ENCODE measurements around the gene ZBTB20.
A peak's percentile ranks its signal among the peaks of the same experiment; 100 is the strongest.
"Not testable (repeated sequence)": the region's sequence is repeated elsewhere in the genome, so short reads cannot be mapped to it uniquely, and the experiment has no call there.

The ZBTB20 gene

GRCh38 chr3:114831861-114832260 is 315.2 kb downstream of the ZBTB20 start:
- no peak for DNase-seq (ENCODE audit: low read depth)

GRCh38 chr3:114830652-114831051 is 316.4 kb downstream of the ZBTB20 start:
- no peak for DNase-seq (ENCODE audit: low read depth)

GRCh38 chr3:114829783-114830182 is 317.3 kb downstream of the ZBTB20 start:
- DNase-seq (ENCODE audit: low read depth), result no peak

- DNase-seq (ENCODE audit: low read depth), result peak; percentile 41
These were observed 319.6 kb downstream of the ZBTB20 start for GRCh38 chr3:114827495-114827894.

- no peak for DNase-seq (ENCODE audit: low read depth)
These were observed 323.1 kb downstream of the ZBTB20 start for GRCh38 chr3:114824014-114824413.

- DNase-seq (ENCODE audit: low read depth), result no peak
These were observed 324.0 kb downstream of the ZBTB20 start for GRCh38 chr3:114823061-114823460.

- no peak for DNase-seq (ENCODE audit: low read depth)
These were observed 331.0 kb downstream of the ZBTB20 start for GRCh38 chr3:114816052-114816451.

- DNase-seq (ENCODE audit: low read depth), result not testable (repeated sequence)
These were observed 334.4 kb downstream of the ZBTB20 start for GRCh38 chr3:114812541-114813238.

- DNase-seq (ENCODE audit: low read depth), result peak; percentile 22
These were observed 337.2 kb downstream of the ZBTB20 start for GRCh38 chr3:114809668-114810413.

- no peak for DNase-seq (ENCODE audit: low read depth)
These were observed 343.0 kb downstream of the ZBTB20 start for GRCh38 chr3:114804099-114804498.

- peak; percentile 21 for DNase-seq (ENCODE audit: low read depth)
These were observed 343.9 kb downstream of the ZBTB20 start for GRCh38 chr3:114803042-114803695.

GRCh38 chr3:114800272-114801031 is 346.6 kb downstream of the ZBTB20 start:
- no peak for DNase-seq (ENCODE audit: low read depth)

GRCh38 chr3:114799816-114800215 is 347.3 kb downstream of the ZBTB20 start:
- no peak for DNase-seq (ENCODE audit: low read depth)

GRCh38 chr3:114796796-114797195 is 350.3 kb downstream of the ZBTB20 start:
- no peak for DNase-seq (ENCODE audit: low read depth)

- DNase-seq (ENCODE audit: low read depth), result no peak
These were observed 352.0 kb downstream of the ZBTB20 start for GRCh38 chr3:114794894-114795630.

GRCh38 chr3:114792159-114792918 is 354.7 kb downstream of the ZBTB20 start:
- no peak for DNase-seq (ENCODE audit: low read depth)

- no peak for DNase-seq (ENCODE audit: low read depth)
These were observed 356.3 kb downstream of the ZBTB20 start for GRCh38 chr3:114790752-114791151.

- no peak for DNase-seq (ENCODE audit: low read depth)
These were observed 357.3 kb downstream of the ZBTB20 start for GRCh38 chr3:114789803-114790202.

- no peak for DNase-seq (ENCODE audit: low read depth)
These were observed 371.7 kb downstream of the ZBTB20 start for GRCh38 chr3:114775395-114775794.

- DNase-seq (ENCODE audit: low read depth), result no peak
These were observed 376.2 kb downstream of the ZBTB20 start for GRCh38 chr3:114770874-114771273.

- DNase-seq (ENCODE audit: low read depth), result no peak
These were observed 383.0 kb downstream of the ZBTB20 start for GRCh38 chr3:114764056-114764492.

All from stromal cell of bone marrow (primary cell).